GM18867 (cell line): Measurements from ENCODE around the gene TNFRSF17.

Source experiments
- ATAC-seq: cut with Tn5 transposase; IDR thresholded peaks from one replicate; pipeline ENCODE4 v1.9.1; 2021; ENCODE audit warnings: mild to moderate bottlenecking, moderate library complexity; ENCODE audit not compliant: unreplicated experiment

The TNFRSF17 gene

GRCh38 chr16:11968577-11968976 is 3.6 kb downstream of the TNFRSF17 start:
- ATAC-seq: no peak

GRCh38 chr16:11970292-11970691 is 5.3 kb downstream of the TNFRSF17 start:
- peak; percentile 28 for ATAC-seq

- ATAC-seq: no peak
Observed at GRCh38 chr16:11972128-11972527, 7.1 kb downstream of the TNFRSF17 start.

- no peak for ATAC-seq
Observed at GRCh38 chr16:11973070-11973469, 8.1 kb downstream of the TNFRSF17 start.

GRCh38 chr16:11976850-11977375 is 11.9 kb downstream of the TNFRSF17 start:
- no peak for ATAC-seq

- ATAC-seq: no peak
Observed at GRCh38 chr16:11977376-11978041, 12.5 kb downstream of the TNFRSF17 start.

- ATAC-seq: no peak
Observed at GRCh38 chr16:11978080-11978479, 13.1 kb downstream of the TNFRSF17 start.

GRCh38 chr16:11979013-11979672 is 14.1 kb downstream of the TNFRSF17 start:
- ATAC-seq: no peak

GRCh38 chr16:11980136-11980844 is 15.3 kb downstream of the TNFRSF17 start:
- ATAC-seq: peak; percentile 55

GRCh38 chr16:11985250-11985649 is 20.2 kb downstream of the TNFRSF17 start:
- no peak for ATAC-seq

- no peak for ATAC-seq
Observed at GRCh38 chr16:11986521-11987057, 21.6 kb downstream of the TNFRSF17 start.

- ATAC-seq: no peak
Observed at GRCh38 chr16:11988258-11988978, 23.4 kb downstream of the TNFRSF17 start.

GRCh38 chr16:11990702-11991390 is 25.8 kb downstream of the TNFRSF17 start:
- ATAC-seq: no peak

GRCh38 chr16:11992008-11992584 is 27.1 kb downstream of the TNFRSF17 start:
- ATAC-seq: no peak

GRCh38 chr16:11992586-11993524 is 27.8 kb downstream of the TNFRSF17 start:
- no peak for ATAC-seq

- no peak for ATAC-seq
Observed at GRCh38 chr16:11994143-11995119, 29.4 kb downstream of the TNFRSF17 start.

- ATAC-seq: no peak
Observed at GRCh38 chr16:11996433-11997330, 31.7 kb downstream of the TNFRSF17 start.
